Stomach (tissue), 9 donors: ENCODE results near the gene SNX18. TPM values are rescaled to one million over a fixed set of nuclear protein-coding genes. Genes with fewer than 3 reads are reported as not detected.

ENCODE experiments used
- DNase-seq, 2 donors: peaks; one replicate each; pipeline versions ENCODE4 v3.0.0 to v3.0.0-alpha.2; 2013 to 2019
- H3K27ac ChIP-seq, 5 donors: fragments of 200-600 bp in 4 of 5; sonication (generic) in 4 of 5; one replicate each; pipeline ENCODE4 v1.5.1; 2013 to 2019; ENCODE audit warnings: mild to moderate bottlenecking in 1 of 5, moderate library complexity in 1 of 5
- H3K27me3 ChIP-seq, 3 donors: fragments of 200-600 bp; sonication (generic); one replicate each; pipeline ENCODE4 v1.5.1; 2017 to 2019; ENCODE audit warnings: mixed run types in 1 of 3
- H3K36me3 ChIP-seq, 4 donors: fragments of 200-600 bp; sonication (generic); 1 replicate in 3 of 4; 2 replicates in 1 of 4; pipeline ENCODE4 v1.5.1; 2016 to 2019
- H3K4me1 ChIP-seq, 4 donors: fragments of 200-600 bp; sonication (generic); one replicate each; pipeline ENCODE4 v1.5.1; 2016 to 2019
- H3K4me3 ChIP-seq, 4 donors: fragments of 200-600 bp; sonication (generic) in 3 of 4; one replicate each; pipeline ENCODE4 v1.5.1; 2016 to 2019; ENCODE audit warnings: mild to moderate bottlenecking in 1 of 4
- H3K9me3 ChIP-seq, 4 donors: fragments of 200-600 bp; sonication (generic); one replicate each; pipeline ENCODE4 v1.5.1; 2016 to 2019
- CTCF ChIP-seq, 7 experiments: fragments of 450-650 bp in 4 of 7; fragments of 200-600 bp in 3 of 7; sonication (generic) in 3 of 7; IDR thresholded peaks; one replicate each; pipeline ENCODE4 v1.5.1; 2016 to 2019; ENCODE audit warnings: antibody characterized with exemption in 7 of 7, control low read depth in 2 of 7, mild to moderate bottlenecking in 1 of 7
- EP300 ChIP-seq: sonication (generic); formaldehyde crosslinking; IDR thresholded peaks from one replicate; pipeline ENCODE4 v1.6.1; 2017; ENCODE audit warnings: antibody characterized with exemption
- POLR2A ChIP-seq, 4 donors: fragments of 450-650 bp; IDR thresholded peaks; one replicate each; pipeline ENCODE4 v1.6.1; 2016; ENCODE audit warnings: antibody characterized with exemption in 4 of 4, control low read depth in 2 of 4, mild to moderate bottlenecking in 1 of 4, moderate library complexity in 1 of 4
- POLR2AphosphoS5 ChIP-seq, 3 donors: sonication (generic); formaldehyde crosslinking; IDR thresholded peaks; one replicate each; pipeline ENCODE4 v1.6.1; 2016; ENCODE audit warnings: antibody characterized with exemption in 3 of 3
- WGBS, 5 donors: extraction: QIAGEN DNeasy Blood & Tissue Kit in 3 of 5; methylation state at CpG; one replicate each; pipeline versions ENCODE4 v1.1.5 to v1.1.7; 2013 to 2018; 5-methylcytosine and 5-hydroxymethylcytosine counted together
- intact Hi-C: fragments of 100-400 bp; cut with DNase I; formaldehyde crosslinking; loops from one replicate; pipeline ENCODE4 v1.15.1; 2023; ENCODE audit warnings: low total_unique reads
- polyA plus RNA-seq, 3 donors: library from polyadenylated mRNA; stranded (reverse); fragments of 200-250 nt; gene quantifications; one replicate each; pipeline ENCODE4 v1.2.3, GENCODE V29; 2013
- total RNA-seq, 5 donors: library from RNA; depleted of rRNA; stranded (reverse); fragments of >200 nt; gene quantifications; one replicate each; pipeline versions ENCODE4 v1.1.0 to v1.2.3, GENCODE V29; 2014 to 2016
- donor health status: healthy with polysubstance abuse.
- donor health status: Bipolar disorder and iron deficiency.
- donor health status: healthy.

Gene SNX18
- total and polyA plus RNA-seq, 8 donors = 4.4 to 77.9 (median 31.6) TPM

GRCh38 chr5:54589786-54590185, 72.2 kb downstream of the SNX18 start:
- Histone ChIP-seq H3K4me3 (no peak overlapping the region), H3K4me1 (no peaks in the 10 kb centered on the region), H3K9me3 (peaks cover 0 to 10% (median 9%) of the 10 kb centered on the region in 4 donors), H3K27ac (no peak overlapping the region), H3K36me3 (no peaks in the 10 kb centered on the region), H3K27me3 (no peaks in the 10 kb centered on the region)
- WGBS, 5 donors = 93 to 98% (median 95%) methylated on average over 4 of the region's 4 CpGs
- intact Hi-C loops = no loop called here
- TF ChIP-seq POLR2A (IDR thresholded peaks at IDR 0.05) (no peak), POLR2AphosphoS5 (IDR thresholded peaks at IDR 0.05) (no peak), EP300 (no peak), CTCF (IDR thresholded peaks at IDR 0.05) (no peak)
- DNase-seq = no peak

- H3K4me3 ChIP-seq = no peak overlapping the region
- H3K9me3 ChIP-seq = peaks cover 0 to 10% (median 8%) of the 10 kb centered on the region in 4 donors
- no peaks in the 10 kb centered on the region for H3K36me3 ChIP-seq
- H3K27me3 ChIP-seq = no peaks in the 10 kb centered on the region
- intact Hi-C loops = no loop called here
- H3K4me1 ChIP-seq = no peaks in the 10 kb centered on the region
- TF ChIP-seq CTCF (IDR thresholded peaks at IDR 0.05) = no peak
- no peak for TF ChIP-seq EP300
- TF ChIP-seq POLR2A (IDR thresholded peaks at IDR 0.05) = no peak
- no peak for TF ChIP-seq POLR2AphosphoS5 (IDR thresholded peaks at IDR 0.05)
- DNase-seq = no peak
- 85 to 99% (median 91%) methylated on average over 3 of the region's 3 CpGs for WGBS, 5 donors
- peak overlapping the region in 1 of 5 donors; percentile 35 for H3K27ac ChIP-seq
These were observed 73.3 kb downstream of the SNX18 start for GRCh38 chr5:54590824-54591223.

- H3K4me3 ChIP-seq = no peak overlapping the region
- no peaks in the 10 kb centered on the region for H3K27me3 ChIP-seq
- H3K9me3 ChIP-seq = peaks cover 0 to 9% (median 4%) of the 10 kb centered on the region in 4 donors
- no peaks in the 10 kb centered on the region for H3K4me1 ChIP-seq
- intact Hi-C loops = no loop called here
- H3K27ac ChIP-seq = no peak overlapping the region
- no peak for DNase-seq
- TF ChIP-seq CTCF (IDR thresholded peaks at IDR 0.05) (no peak), POLR2A (IDR thresholded peaks at IDR 0.05) (no peak), POLR2AphosphoS5 (IDR thresholded peaks at IDR 0.05) (no peak), EP300 (no peak)
- H3K36me3 ChIP-seq = no peaks in the 10 kb centered on the region
These were observed 76.2 kb downstream of the SNX18 start for GRCh38 chr5:54593779-54594178.

- Histone ChIP-seq H3K27me3 (no peaks in the 10 kb centered on the region), H3K36me3 (no peaks in the 10 kb centered on the region), H3K9me3 (peaks cover 0 to 11% (median 4%) of the 10 kb centered on the region in 4 donors), H3K4me3 (no peak overlapping the region), H3K4me1 (no peaks in the 10 kb centered on the region), H3K27ac (no peak overlapping the region)
- TF ChIP-seq POLR2AphosphoS5 (IDR thresholded peaks at IDR 0.05) (no peak), POLR2A (IDR thresholded peaks at IDR 0.05) (no peak), EP300 (no peak), CTCF (IDR thresholded peaks at IDR 0.05) (no peak)
- DNase-seq = no peak
- intact Hi-C loops = no loop called here
These were observed 76.6 kb downstream of the SNX18 start for GRCh38 chr5:54594181-54594580.
